Liver (tissue), 9 donors: ENCODE data around the gene TBC1D9B. TPM values are rescaled to one million over a fixed set of nuclear protein-coding genes. Genes with fewer than 3 reads are reported as not detected.

Experiments used
- DNase-seq: peaks from one replicate; pipeline ENCODE4 v3.0.0-alpha.2; 2017; ENCODE audit warnings: low spot score
- H3K27ac ChIP-seq, 2 donors: one replicate each; pipeline ENCODE4 v1.7.0; 2013; ENCODE audit warnings: inconsistent platforms in 2 of 2, low read length in 2 of 2, control low read depth in 1 of 2, low read depth in 1 of 2, mild to moderate bottlenecking in 1 of 2
- H3K27me3 ChIP-seq, 4 donors: one replicate each; pipeline versions ENCODE4 v1.6.1 to v1.7.0; 2013; ENCODE audit warnings: low read length in 3 of 4, inconsistent platforms in 1 of 4, mild to moderate bottlenecking in 1 of 4, moderate library complexity in 1 of 4; ENCODE audit not compliant: control insufficient read depth in 4 of 4, insufficient read depth in 4 of 4
- H3K36me3 ChIP-seq, 4 donors: one replicate each; pipeline versions ENCODE4 v1.6.1 to v1.7.0; 2013; ENCODE audit warnings: low read length in 3 of 4, mild to moderate bottlenecking in 3 of 4, low read depth in 1 of 4, moderate library complexity in 1 of 4; ENCODE audit not compliant: control insufficient read depth in 4 of 4, insufficient read depth in 3 of 4
- H3K4me1 ChIP-seq, 4 donors: one replicate each; pipeline versions ENCODE4 v1.6.1 to v1.7.0; 2013; ENCODE audit warnings: low read length in 3 of 4, mild to moderate bottlenecking in 3 of 4, moderate library complexity in 1 of 4; ENCODE audit not compliant: control insufficient read depth in 4 of 4, insufficient read depth in 4 of 4
- H3K4me3 ChIP-seq, 3 donors: one replicate each; pipeline versions ENCODE4 v1.6.1 to v1.7.0; 2013; ENCODE audit warnings: low read length in 3 of 3, control low read depth in 1 of 3, low read depth in 1 of 3, mild to moderate bottlenecking in 1 of 3
- H3K9ac ChIP-seq, 2 donors: one replicate each; pipeline ENCODE4 v1.7.0; 2013; ENCODE audit warnings: low read length in 2 of 2, mild to moderate bottlenecking in 2 of 2, moderate library complexity in 2 of 2, control low read depth in 1 of 2, low read depth in 1 of 2
- H3K9me3 ChIP-seq, 4 donors: one replicate each; pipeline versions ENCODE4 v1.6.1 to v1.7.0; 2013; ENCODE audit warnings: low read length in 3 of 4; ENCODE audit not compliant: control insufficient read depth in 4 of 4
- FOXA1 ChIP-seq: IDR thresholded peaks from 2 replicates; pipeline ENCODE4 v1.6.1; 2016; ENCODE audit warnings: antibody characterized with exemption
- FOXA2 ChIP-seq: IDR thresholded peaks from 2 replicates; pipeline ENCODE4 v1.6.1; 2016; ENCODE audit warnings: antibody characterized with exemption
- JUND ChIP-seq, 2 donors: IDR thresholded peaks; 2 replicates each; pipeline ENCODE4 v1.6.1; 2016; ENCODE audit warnings: antibody characterized with exemption in 2 of 2
- NR2F2 ChIP-seq: IDR thresholded peaks from 2 replicates; pipeline ENCODE4 v1.6.1; 2016; ENCODE audit warnings: antibody characterized with exemption
- RAD21 ChIP-seq, 2 donors: IDR thresholded peaks; 2 replicates each; pipeline ENCODE4 v1.6.1; 2016; ENCODE audit warnings: antibody characterized with exemption in 2 of 2, mild to moderate bottlenecking in 2 of 2
- RXRA ChIP-seq, 2 donors: IDR thresholded peaks; 2 replicates each; pipeline ENCODE4 v1.6.1; 2017 to 2018; ENCODE audit warnings: antibody characterized with exemption in 2 of 2, mild to moderate bottlenecking in 1 of 2
- TAF1 ChIP-seq: conservative IDR thresholded peaks from 2 replicates; pipeline ENCODE4 v1.6.1; 2016; ENCODE audit warnings: antibody characterized with exemption, mild to moderate bottlenecking
- YY1 ChIP-seq: IDR thresholded peaks from 2 replicates; pipeline ENCODE4 v1.6.1; 2016; ENCODE audit warnings: antibody characterized with exemption, mild to moderate bottlenecking
- ZBTB33 ChIP-seq: IDR thresholded peaks from 2 replicates; pipeline ENCODE4 v1.6.1; 2016; ENCODE audit warnings: antibody characterized with exemption
- WGBS: extraction: QIAGEN DNeasy Blood & Tissue Kit; methylation state at CpG from one replicate; pipeline ENCODE4 v1.1.7; 2013; 5-methylcytosine and 5-hydroxymethylcytosine counted together
- polyA plus RNA-seq, 2 donors: library from polyadenylated mRNA; stranded (reverse) in 1 of 2; unstranded in 1 of 2; fragments of 200-250 nt in 1 of 2; fragments of >200 nt in 1 of 2; fragmentation: Nextera tagmentation in 1 of 2; extraction: Ambion mirVana in 1 of 2; gene quantifications; one replicate each; pipeline versions ENCODE4 v1.2.1 to v1.2.3, GENCODE V29; 2013 to 2015
- total RNA-seq, 2 donors: library from RNA; depleted of rRNA; stranded (reverse); fragments of >200 nt; gene quantifications; one replicate each; pipeline ENCODE4 v1.2.3, GENCODE V29; 2014
- TF ChIP-seq, protein P1 (sequence below): IDR thresholded peaks from 2 replicates; pipeline ENCODE4 v1.6.1; 2016; ENCODE audit warnings: antibody characterized with exemption, mild to moderate bottlenecking
- TF ChIP-seq, protein P2 (sequence below): IDR thresholded peaks from 2 replicates; pipeline ENCODE4 v1.6.1; 2016; ENCODE audit warnings: antibody characterized with exemption
- TF ChIP-seq, protein P3 (sequence below): fragments of 150-350 bp; IDR thresholded peaks from 2 replicates; pipeline ENCODE4 v1.5.1; 2017; ENCODE audit warnings: improper control_type of control experiment, low read depth, low read length; ENCODE audit not compliant: missing input control
- TF ChIP-seq, protein P4 (sequence below): IDR thresholded peaks from 2 replicates; pipeline ENCODE4 v1.6.1; 2016; ENCODE audit warnings: antibody characterized with exemption
- donor health status: healthy.
- donor health status: healthy.
- donor health status: healthy.
- donor health status: healthy.
- donor health status: healthy.

TBC1D9B gene
- total and polyA plus RNA-seq, 4 donors, result 23.1 to 55.4 (median 38.7) TPM

GRCh38 chr5:179953987-179954386 lies 46.3 kb upstream of the TBC1D9B start:
- no peaks in the 10 kb centered on the region for H3K9me3 ChIP-seq
- H3K36me3 ChIP-seq, result peaks cover 0 to 19% (median 8%) of the 10 kb centered on the region in 4 donors
- TF ChIP-seq JUND (IDR thresholded peaks at IDR 0.05) (no peak), FOXA2 (no peak), YY1 (no peak), RXRA (IDR thresholded peaks at IDR 0.05) (no peak), TAF1 (no peak), RAD21 (IDR thresholded peaks at IDR 0.05) (no peak)
- TF ChIP-seq, protein P1, sequence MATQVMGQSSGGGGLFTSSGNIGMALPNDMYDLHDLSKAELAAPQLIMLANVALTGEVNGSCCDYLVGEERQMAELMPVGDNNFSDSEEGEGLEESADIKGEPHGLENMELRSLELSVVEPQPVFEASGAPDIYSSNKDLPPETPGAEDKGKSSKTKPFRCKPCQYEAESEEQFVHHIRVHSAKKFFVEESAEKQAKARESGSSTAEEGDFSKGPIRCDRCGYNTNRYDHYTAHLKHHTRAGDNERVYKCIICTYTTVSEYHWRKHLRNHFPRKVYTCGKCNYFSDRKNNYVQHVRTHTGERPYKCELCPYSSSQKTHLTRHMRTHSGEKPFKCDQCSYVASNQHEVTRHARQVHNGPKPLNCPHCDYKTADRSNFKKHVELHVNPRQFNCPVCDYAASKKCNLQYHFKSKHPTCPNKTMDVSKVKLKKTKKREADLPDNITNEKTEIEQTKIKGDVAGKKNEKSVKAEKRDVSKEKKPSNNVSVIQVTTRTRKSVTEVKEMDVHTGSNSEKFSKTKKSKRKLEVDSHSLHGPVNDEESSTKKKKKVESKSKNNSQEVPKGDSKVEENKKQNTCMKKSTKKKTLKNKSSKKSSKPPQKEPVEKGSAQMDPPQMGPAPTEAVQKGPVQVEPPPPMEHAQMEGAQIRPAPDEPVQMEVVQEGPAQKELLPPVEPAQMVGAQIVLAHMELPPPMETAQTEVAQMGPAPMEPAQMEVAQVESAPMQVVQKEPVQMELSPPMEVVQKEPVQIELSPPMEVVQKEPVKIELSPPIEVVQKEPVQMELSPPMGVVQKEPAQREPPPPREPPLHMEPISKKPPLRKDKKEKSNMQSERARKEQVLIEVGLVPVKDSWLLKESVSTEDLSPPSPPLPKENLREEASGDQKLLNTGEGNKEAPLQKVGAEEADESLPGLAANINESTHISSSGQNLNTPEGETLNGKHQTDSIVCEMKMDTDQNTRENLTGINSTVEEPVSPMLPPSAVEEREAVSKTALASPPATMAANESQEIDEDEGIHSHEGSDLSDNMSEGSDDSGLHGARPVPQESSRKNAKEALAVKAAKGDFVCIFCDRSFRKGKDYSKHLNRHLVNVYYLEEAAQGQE, result no peak
- WGBS, result 98% methylated on average over 4 of the region's 4 CpGs
- H3K27ac ChIP-seq, result no peak overlapping the region
- no peaks in the 10 kb centered on the region for H3K27me3 ChIP-seq
- no peak for DNase-seq
- H3K4me1 ChIP-seq, result peaks cover 3 to 13% (median 7%) of the 10 kb centered on the region in 4 donors
- no peak overlapping the region for H3K9ac ChIP-seq
- no peak overlapping the region for H3K4me3 ChIP-seq

DNA sequence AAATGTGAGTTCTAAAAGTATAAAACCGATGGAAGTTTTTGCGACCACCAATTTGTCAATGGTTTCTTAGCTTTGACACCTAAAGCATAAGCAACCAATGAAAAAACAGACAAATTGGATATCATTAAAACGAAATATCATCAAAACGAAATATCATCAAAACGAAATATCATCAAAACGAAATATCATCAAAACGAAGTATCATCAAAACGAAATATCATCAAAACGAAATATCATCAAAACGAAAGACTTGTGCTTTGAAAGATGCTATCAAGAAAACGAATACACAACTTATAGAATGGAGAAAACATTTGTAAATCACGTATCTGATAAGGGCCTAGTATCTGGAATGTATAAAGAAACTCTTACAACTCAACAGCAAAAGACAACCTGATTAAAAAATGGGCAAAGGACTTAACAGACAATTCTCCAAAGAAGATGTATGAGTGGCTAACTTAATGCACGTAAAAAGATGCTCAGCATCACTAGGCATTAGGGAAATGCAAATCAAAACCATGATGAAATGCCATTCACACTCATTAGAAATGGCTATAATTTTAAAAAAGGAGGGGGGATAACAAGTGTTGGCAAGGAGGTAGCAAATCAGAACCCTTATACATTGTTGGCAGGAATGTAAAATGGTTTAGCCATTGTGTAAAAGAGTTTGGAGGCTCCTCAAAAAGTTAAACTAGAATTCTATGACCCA lies 29.4 kb upstream of the TBC1D9B start:
- Histone ChIP-seq H3K4me1 (no peaks in the 10 kb centered on the region), H3K9ac (no peak overlapping the region), H3K4me3 (no peak overlapping the region), H3K36me3 (no peaks in the 10 kb centered on the region), H3K27ac (no peak overlapping the region), H3K27me3 (no peaks in the 10 kb centered on the region), H3K9me3 (no peaks in the 10 kb centered on the region)
- TF ChIP-seq ZBTB33 (no peak), NR2F2 (no peak), RXRA (IDR thresholded peaks at IDR 0.05) (no peak), FOXA2 (no peak), TAF1 (no peak), FOXA1 (no peak)
- TF ChIP-seq, protein P2, sequence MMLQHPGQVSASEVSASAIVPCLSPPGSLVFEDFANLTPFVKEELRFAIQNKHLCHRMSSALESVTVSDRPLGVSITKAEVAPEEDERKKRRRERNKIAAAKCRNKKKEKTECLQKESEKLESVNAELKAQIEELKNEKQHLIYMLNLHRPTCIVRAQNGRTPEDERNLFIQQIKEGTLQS, result no peak
- TF ChIP-seq, protein P3, sequence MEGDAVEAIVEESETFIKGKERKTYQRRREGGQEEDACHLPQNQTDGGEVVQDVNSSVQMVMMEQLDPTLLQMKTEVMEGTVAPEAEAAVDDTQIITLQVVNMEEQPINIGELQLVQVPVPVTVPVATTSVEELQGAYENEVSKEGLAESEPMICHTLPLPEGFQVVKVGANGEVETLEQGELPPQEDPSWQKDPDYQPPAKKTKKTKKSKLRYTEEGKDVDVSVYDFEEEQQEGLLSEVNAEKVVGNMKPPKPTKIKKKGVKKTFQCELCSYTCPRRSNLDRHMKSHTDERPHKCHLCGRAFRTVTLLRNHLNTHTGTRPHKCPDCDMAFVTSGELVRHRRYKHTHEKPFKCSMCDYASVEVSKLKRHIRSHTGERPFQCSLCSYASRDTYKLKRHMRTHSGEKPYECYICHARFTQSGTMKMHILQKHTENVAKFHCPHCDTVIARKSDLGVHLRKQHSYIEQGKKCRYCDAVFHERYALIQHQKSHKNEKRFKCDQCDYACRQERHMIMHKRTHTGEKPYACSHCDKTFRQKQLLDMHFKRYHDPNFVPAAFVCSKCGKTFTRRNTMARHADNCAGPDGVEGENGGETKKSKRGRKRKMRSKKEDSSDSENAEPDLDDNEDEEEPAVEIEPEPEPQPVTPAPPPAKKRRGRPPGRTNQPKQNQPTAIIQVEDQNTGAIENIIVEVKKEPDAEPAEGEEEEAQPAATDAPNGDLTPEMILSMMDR, result no peak
- TF ChIP-seq, protein P4, sequence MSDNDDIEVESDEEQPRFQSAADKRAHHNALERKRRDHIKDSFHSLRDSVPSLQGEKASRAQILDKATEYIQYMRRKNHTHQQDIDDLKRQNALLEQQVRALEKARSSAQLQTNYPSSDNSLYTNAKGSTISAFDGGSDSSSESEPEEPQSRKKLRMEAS, result no peak
- WGBS, result 88% methylated on average over 13 of the region's 13 CpGs
- no peak for DNase-seq
